ENCODE results near the gene SNX3. TPM values are rescaled to one million over a fixed set of nuclear protein-coding genes. Genes with fewer than 3 reads are reported as not detected.
"Not testable (repeated sequence)": the region's sequence is repeated elsewhere in the genome, so short reads cannot be mapped to it uniquely, and the experiment has no call there.

SNX3 gene
- total RNA-seq: 100 to 1,000 TPM; 168 to 309 (median 237) TPM
- 100 to 1,000 TPM; 115 to 491 (median 164) TPM for polyA plus RNA-seq
- long read RNA-seq, donor 1, transcript SNX3-201 (4 exons, 1,755 nt): major isoform, 79 of 116 reads
- long read RNA-seq, donor 1, partial matches to known transcripts: 34 of 116 reads
- long read RNA-seq, donor 1, other reads (novel, unspliced or antisense): 0 of 116 reads
- long read RNA-seq, donor 2, transcript SNX3-201 (4 exons, 1,755 nt): major isoform, 56 of 78 reads
- long read RNA-seq, donor 2, partial matches to known transcripts: 18 of 78 reads
- long read RNA-seq, donor 2, other reads (novel, unspliced or antisense): 0 of 78 reads
- long read RNA-seq, donor 3, transcript SNX3-201 (4 exons, 1,755 nt): major isoform, 64 of 65 reads
- long read RNA-seq, donor 3, partial matches to known transcripts: 0 of 65 reads
- long read RNA-seq, donor 3, other reads (novel, unspliced or antisense): 0 of 65 reads
- long read RNA-seq, donor 4, transcript SNX3-202 (4 exons, 890 nt): minor isoform, 9 of 140 reads
- long read RNA-seq, donor 4, transcript SNX3-201 (4 exons, 1,755 nt): major isoform, 121 of 140 reads
- long read RNA-seq, donor 4, partial matches to known transcripts: 8 of 140 reads
- long read RNA-seq, donor 4, other reads (novel, unspliced or antisense): 2 of 140 reads
- long read RNA-seq, donor 5, transcript SNX3-202 (4 exons, 890 nt): minor isoform, 19 of 488 reads
- long read RNA-seq, donor 5, transcript SNX3-201 (4 exons, 1,755 nt): major isoform, 457 of 488 reads
- long read RNA-seq, donor 5, partial matches to known transcripts: 2 of 488 reads
- long read RNA-seq, donor 5, other reads (novel, unspliced or antisense): 9 of 488 reads
- long read RNA-seq, donor 6, transcript SNX3-201 (4 exons, 1,755 nt): major isoform, 45 of 53 reads
- long read RNA-seq, donor 6, partial matches to known transcripts: 5 of 53 reads
- long read RNA-seq, donor 6, other reads (novel, unspliced or antisense): 0 of 53 reads
- long read RNA-seq, donor 7, transcript SNX3-201 (4 exons, 1,755 nt): major isoform, 35 of 40 reads
- long read RNA-seq, donor 7, transcript SNX3-202 (4 exons, 890 nt): minor isoform, 5 of 40 reads
- long read RNA-seq, donor 7, partial matches to known transcripts: 0 of 40 reads
- long read RNA-seq, donor 7, other reads (novel, unspliced or antisense): 0 of 40 reads
- long read RNA-seq, donor 8, transcript SNX3-201 (4 exons, 1,755 nt): major isoform, 71 of 86 reads
- long read RNA-seq, donor 8, partial matches to known transcripts: 12 of 86 reads
- long read RNA-seq, donor 8, other reads (novel, unspliced or antisense): 0 of 86 reads
- long read RNA-seq, donor 9, transcript SNX3-201 (4 exons, 1,755 nt): major isoform, 64 of 88 reads
- long read RNA-seq, donor 9, partial matches to known transcripts: 20 of 88 reads
- long read RNA-seq, donor 9, other reads (novel, unspliced or antisense): 0 of 88 reads
- long read RNA-seq, donor 10, transcript SNX3-201 (4 exons, 1,755 nt): major isoform, 48 of 48 reads
- long read RNA-seq, donor 10, partial matches to known transcripts: 0 of 48 reads
- long read RNA-seq, donor 10, other reads (novel, unspliced or antisense): 0 of 48 reads

- Histone ChIP-seq H3K27ac (peak within 1 kb of the TSS; percentile 86 to 99 (median 95)), H3K9me3 (replicated peaks in 1 of 3) (no peaks in the 10 kb centered on the region), H3K27me3 (no peaks in the 10 kb centered on the region), H3K36me3 (replicated peaks in 1 of 2) (no peaks in the 10 kb centered on the region), H3K4me1 (replicated peaks in 1 of 2) (peaks cover 13 to 39% of the 10 kb centered on the region in 2 donors), H3K4me3 (peak within 1 kb of the TSS; percentile 74 to 99 (median 88))
- TF ChIP-seq POLR2A (IDR thresholded peaks at IDR 0.05): peak; percentile 59 to 87
- TF ChIP-seq CTCF (IDR thresholded peaks at IDR 0.05): peak in 2 of 6 experiments; percentile 1 to 26
- 0 to 1% (median 0%) methylated on average over 29 to 83 of the region's 83 CpGs for WGBS, 4 donors
- DNase-seq: peak; percentile 95 to 97 (median 95)
- intact Hi-C loops (cut with DNase I): loop anchor here (10.0 kb wide), 2 partner anchors 86 to 146 kb away; no protein-coding TSS in a partner anchor
These were observed at the start of gene SNX3 for GRCh38 chr6:108260809-108261569. TSS of gene SNX3 (minus strand) at chr6:108261040. CDS start at chr6:108260921, 119 bp downstream.

- H3K9me3 ChIP-seq (replicated peaks in 1 of 3): no peaks in the 10 kb centered on the region
- H3K4me1 ChIP-seq (replicated peaks in 1 of 2): no peaks in the 10 kb centered on the region
- no peak overlapping the region for H3K4me3 ChIP-seq
- TF ChIP-seq POLR2A (IDR thresholded peaks at IDR 0.05): no peak
- no peak for TF ChIP-seq CTCF (IDR thresholded peaks at IDR 0.05)
- DNase-seq: no peak
- H3K27me3 ChIP-seq: no peaks in the 10 kb centered on the region
- intact Hi-C loops (cut with DNase I): no loop called here
- no peaks in the 10 kb centered on the region for H3K36me3 ChIP-seq (replicated peaks in 1 of 2)
- H3K27ac ChIP-seq: no peak overlapping the region
- WGBS, 4 donors: 93 to 99% (median 98%) methylated on average over 5 of the region's 5 CpGs
These were observed 49.0 kb upstream of the SNX3 start for GRCh38 chr6:108309844-108310243.

- H3K4me1 ChIP-seq (replicated peaks in 1 of 2); H3K9me3 ChIP-seq (replicated peaks in 1 of 3); H3K27ac ChIP-seq; H3K4me3 ChIP-seq; intact Hi-C loops (cut with DNase I); H3K36me3 ChIP-seq (replicated peaks in 1 of 2); H3K27me3 ChIP-seq; DNase-seq: not testable (repeated sequence)
- 82 to 96% (median 86%) methylated on average over 4 of the region's 4 CpGs for WGBS, 4 donors
These were observed 47.8 kb upstream of the SNX3 start for GRCh38 chr6:108308641-108309040.

Data from adrenal gland (tissue), 19 donors.